HG02642 (cell line): ENCODE results near the gene NIPSNAP2.
"Not testable (repeated sequence)": the region's sequence is repeated elsewhere in the genome, so short reads cannot be mapped to it uniquely, and the experiment has no call there.

ENCODE experiments used
- ATAC-seq: cut with Tn5 transposase; IDR thresholded peaks from one replicate; pipeline ENCODE4 v1.9.1; 2021; ENCODE audit warnings: mild to moderate bottlenecking; ENCODE audit not compliant: unreplicated experiment, poor library complexity

The NIPSNAP2 gene

DNA sequence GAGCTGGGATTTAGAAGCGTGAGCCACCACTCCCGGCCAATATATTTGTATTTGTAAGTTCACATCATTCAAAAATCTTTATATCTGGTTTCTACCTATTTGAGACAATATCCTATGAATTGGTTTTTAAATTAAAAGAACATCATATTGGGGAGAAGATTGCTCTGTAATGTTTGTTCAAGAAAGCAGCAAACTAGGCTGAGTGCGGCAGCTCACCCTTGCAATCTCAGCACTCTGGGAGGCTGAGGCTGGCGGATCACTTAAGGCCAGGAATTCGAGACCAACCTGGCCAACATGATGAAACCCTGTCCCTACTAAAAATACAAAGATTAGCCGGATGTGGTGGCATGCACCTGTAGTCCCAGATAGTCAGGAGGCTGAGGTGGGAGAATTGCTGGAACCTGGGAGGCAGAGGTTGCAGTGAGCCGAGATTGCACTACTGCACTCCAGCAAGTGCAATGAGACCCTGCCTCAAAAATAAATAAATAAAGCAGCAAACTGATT lies 9.4 kb downstream of the NIPSNAP2 start:
- ATAC-seq = no peak

GRCh38 chr7:55975988-55976633 lies 11.7 kb downstream of the NIPSNAP2 start:
- ATAC-seq = no peak

DNA sequence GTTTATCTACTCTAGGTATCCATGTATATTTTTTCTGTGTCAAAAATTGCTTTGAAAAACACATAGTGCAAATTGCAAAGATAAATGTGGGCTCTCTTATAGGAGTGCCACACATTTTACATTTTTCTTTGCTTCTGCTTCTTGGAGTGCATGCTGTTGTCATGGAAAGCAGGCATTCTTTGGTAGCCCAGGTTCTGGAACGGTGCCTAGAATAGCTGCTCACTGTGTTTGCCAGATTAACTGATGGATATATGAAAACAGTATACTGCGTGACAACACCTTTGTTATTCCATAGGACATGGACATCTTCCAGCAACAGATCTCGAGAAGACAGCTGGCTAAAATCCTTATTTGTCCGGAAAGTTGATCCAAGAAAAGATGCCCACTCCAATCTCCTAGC lies 13.4 kb downstream of the NIPSNAP2 start:
- ATAC-seq = no peak

DNA sequence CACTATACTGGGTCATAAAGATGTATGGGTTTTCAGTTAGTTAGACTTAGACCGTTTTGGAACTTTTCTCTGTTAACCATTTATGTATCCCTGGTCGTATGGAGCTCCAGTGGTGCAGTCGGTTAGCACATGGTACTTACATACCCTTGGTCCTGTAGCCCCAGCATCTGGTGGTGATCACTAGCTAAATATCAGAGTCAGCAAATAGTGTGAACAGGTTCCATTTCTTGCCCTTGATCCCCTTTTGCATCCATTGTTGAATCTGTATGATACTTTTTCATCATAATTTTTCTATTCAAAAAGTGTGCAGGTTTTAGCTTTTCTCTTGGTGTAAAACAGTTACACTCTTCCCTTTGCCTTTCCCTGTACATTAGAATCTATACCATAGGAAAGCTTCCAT lies 15.9 kb downstream of the NIPSNAP2 start:
- no peak for ATAC-seq

DNA sequence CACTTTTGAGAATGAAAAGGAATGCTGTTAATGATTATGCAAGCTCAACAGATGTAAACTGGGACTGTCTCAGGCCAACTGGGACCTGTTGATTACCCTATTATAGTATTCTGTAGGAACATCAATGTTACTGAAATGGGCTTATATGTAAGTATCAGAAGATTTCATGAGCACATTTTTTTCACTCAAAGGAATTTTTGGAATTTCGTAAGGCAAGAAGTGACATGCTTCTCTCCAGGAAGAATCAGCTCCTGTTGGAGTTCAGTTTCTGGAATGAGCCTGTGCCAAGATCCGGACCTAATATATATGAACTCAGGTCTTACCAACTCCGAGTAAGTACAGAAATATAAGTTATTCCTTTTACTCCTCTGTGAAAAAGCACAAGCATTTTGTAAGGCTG lies 19.2 kb downstream of the NIPSNAP2 start:
- no peak for ATAC-seq

GRCh38 chr7:55992346-55992745 lies 28.0 kb downstream of the NIPSNAP2 start:
- ATAC-seq = no peak

GRCh38 chr7:55996856-55997500 lies 32.6 kb downstream of the NIPSNAP2 start:
- ATAC-seq = no peak

DNA sequence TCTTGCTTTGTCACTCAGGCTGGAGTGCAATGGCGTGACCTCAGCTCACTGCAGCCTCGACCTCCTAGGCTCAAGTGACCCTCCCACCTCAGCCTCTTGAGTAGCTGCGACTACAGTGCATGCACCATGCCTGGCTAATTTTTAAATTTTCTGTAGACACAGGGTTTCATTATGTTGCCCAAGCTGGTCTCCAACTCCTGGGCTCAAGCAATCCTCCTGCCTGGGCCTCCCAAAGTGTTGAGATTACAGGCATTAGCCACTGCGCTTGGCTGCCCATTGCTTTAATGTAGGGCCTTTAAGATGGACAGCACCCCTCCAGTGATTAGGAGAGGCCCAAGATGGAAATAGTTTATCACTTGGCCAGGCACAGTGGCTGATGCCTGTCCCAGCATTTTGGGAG lies 39.4 kb downstream of the NIPSNAP2 start:
- no peak for ATAC-seq

GRCh38 chr7:56007167-56007652 lies 42.8 kb downstream of the NIPSNAP2 start:
- no peak for ATAC-seq

DNA sequence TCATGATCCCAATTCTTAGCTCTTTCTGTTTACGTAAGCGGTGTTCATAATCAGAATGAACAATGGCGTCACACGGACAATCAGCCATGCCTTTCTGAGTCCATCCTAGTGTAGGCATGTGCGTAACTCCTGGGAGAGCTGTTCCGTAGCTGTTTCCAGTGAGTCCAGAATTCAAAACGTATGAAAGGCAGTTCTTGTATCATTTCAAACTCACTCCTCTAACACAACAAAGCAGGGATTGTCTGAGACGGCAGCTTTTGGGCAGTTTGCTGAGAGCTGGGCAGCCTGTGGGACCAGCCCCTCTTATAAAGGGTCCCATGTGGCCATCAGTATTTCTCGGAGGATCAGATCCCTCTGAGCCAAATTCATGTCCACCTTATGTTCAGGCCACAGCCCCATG lies 43.5 kb downstream of the NIPSNAP2 start:
- no peak for ATAC-seq

GRCh38 chr7:56009695-56010094 lies 45.3 kb downstream of the NIPSNAP2 start:
- ATAC-seq = no peak

DNA sequence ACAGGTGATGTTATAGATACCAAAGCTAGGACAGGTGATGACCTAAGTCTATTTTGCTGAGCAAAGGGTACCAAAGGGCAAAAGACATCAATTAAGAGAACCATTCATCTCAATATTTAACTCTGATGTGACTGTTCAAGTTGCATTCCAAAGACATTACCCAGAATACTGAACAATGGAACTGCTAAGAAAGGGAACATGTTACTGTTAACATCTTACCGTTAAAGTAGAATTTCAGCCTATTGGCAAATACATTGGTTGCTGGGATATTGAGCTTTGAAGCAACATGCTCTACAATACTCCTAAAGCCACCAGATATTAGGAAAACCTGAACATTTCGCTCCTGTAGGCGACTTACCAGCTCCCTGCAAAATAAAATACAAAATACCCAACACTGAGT lies 52.6 kb downstream of the NIPSNAP2 start:
- ATAC-seq = not testable (repeated sequence)

GRCh38 chr7:56019501-56019900 lies 55.1 kb downstream of the NIPSNAP2 start:
- ATAC-seq = no peak

DNA sequence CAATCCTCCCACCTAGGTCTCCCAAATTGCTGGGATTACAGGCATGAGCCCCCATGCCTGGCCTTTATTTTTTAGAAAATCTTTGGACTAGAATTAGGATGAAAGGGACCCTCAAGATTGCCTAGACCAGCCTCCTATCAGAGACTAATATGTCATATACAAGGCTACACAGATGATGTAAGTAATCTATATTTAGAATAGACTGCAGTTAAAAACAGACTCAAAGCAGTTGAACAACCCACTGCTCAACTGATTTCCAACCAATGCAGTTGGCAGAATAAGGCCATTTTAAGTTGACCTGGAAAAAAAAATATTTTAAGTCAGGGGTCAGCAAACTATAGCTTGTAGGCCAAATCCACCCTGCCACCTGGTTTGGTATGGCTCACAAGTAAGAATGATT lies 59.1 kb downstream of the NIPSNAP2 start:
- no peak for ATAC-seq

DNA sequence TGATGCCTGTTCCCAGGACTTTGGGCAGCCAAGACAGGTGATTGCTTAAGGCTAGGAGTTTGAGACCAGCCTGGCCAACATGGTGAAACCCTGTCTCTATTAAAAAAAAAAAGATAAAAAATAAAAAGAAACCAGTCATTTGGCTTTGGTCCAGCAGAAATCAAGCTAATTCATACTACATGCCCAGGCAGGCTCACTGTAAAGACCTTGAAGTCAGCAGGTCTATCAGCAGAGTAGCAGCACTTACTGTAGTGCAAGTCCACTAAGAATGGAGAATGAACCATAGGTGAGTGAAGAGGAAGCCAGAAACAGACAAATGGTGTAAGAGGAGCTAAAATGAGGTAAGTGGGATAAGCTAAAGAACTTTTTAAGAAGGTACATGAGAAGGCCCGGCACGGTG lies 62.2 kb downstream of the NIPSNAP2 start:
- ATAC-seq = no peak

DNA sequence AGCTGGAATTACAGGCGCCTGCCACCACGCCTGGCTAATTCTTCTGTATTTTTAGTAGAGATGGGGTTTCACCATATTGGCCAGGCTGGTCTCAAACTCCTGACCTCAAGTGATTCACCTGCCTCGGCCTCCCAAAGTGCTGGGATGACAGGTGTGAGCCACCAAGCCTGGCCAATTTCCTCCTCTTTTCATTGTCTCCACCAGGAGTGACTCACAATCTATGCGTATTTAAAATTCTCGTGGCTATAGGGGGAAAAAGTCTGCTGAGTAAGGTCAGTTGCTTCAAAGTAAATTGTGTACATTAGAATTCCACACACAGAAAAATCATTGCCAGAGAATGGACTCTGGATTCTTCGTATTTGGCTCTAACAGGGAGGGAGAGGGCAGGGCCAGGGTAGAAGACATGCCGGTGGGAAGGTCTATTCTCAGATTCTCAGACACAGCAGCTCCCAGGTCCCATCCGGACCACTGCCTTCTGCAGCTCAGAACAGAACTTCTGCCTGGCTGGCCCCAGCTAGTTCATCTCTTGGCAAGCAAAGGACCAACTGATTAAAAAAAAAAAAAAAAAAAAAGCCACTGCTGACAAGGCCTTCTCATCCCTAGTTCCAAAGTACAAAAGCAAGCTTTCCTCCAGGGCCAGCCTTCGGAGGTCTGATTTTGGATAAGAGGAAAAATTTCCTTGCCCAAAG lies 64.7 kb downstream of the NIPSNAP2 start:
- ATAC-seq = no peak

DNA sequence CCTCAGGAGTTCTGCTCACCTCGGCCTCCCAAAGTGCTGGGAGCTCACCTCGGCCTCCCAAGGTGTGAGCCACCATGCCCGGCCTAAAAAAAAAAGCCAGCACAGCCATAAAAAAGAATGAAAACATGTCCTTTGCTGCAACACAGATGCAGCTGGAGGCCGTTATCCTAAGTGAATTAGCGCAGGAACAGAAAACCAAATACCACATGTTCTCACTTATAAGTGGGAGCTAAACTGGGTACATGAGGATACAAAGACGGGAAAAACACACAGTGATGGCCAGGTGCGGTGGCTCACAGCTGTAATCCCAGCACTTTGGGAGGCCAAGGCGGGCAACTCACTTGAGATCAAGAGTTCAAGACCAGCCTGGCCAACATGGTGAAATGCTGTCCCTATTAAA lies 66.0 kb downstream of the NIPSNAP2 start:
- ATAC-seq = no peak

DNA sequence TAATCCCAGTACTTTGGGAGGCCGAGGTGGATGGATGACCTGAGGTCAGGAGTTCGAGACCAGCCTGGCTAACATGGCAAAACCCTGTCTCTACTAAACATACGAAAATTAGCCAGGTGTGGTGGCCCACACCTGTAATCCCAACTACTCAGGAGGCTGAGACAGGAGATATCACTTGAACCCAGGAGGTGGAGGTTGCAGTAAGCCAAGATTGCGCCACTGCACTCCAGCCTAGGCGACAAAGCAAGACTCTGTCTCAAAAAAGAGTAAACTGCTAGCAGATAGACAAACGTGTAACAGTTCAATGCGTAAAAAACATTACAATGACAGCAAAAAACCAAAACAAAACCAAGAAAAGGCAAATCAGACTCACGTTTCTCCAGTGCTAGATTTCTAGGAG lies 67.2 kb downstream of the NIPSNAP2 start:
- ATAC-seq = not testable (repeated sequence)

DNA sequence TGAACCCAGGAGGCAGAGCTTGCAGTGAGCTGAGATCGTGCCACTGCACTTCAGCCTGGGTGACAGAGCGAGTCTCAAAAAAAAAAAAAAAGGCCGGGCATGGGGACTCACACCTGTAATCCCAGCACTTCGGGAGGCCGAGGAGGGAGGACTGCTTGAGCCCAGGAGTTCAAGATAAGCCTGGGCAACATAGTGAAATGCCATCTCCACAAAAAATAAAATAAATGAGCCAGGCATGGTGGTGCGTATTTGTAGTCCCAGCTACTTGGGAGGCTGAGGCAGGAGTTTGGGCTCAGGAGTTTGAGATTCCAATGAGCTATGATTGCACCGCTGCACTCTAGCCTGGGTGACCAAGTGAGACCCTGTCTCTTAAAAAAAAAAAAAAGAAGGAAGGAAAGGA lies 68.2 kb downstream of the NIPSNAP2 start:
- not testable (repeated sequence) for ATAC-seq

GRCh38 chr7:56033671-56034432 lies 69.5 kb downstream of the NIPSNAP2 start:
- peak; percentile 99 for ATAC-seq

- ATAC-seq = no peak
Observed at GRCh38 chr7:56040730-56041129, 76.3 kb downstream of the NIPSNAP2 start.
